GM12865 (cell line): ENCODE results near the gene ADAMTS10.
"Not testable (repeated sequence)": the region's sequence is repeated elsewhere in the genome, so short reads cannot be mapped to it uniquely, and the experiment has no call there.

ENCODE experiments used
- DNase-seq: peaks from one replicate; pipeline ENCODE4 v3.0.0; 2010; ENCODE audit warnings: low read depth
- H3K4me3 ChIP-seq: 2 replicates; pipeline ENCODE4 v1.5.1; 2011; ENCODE audit warnings: mild to moderate bottlenecking, low read depth, low read length, control low read depth
- TF ChIP-seq, protein P1 (sequence below): IDR thresholded peaks from 2 replicates; pipeline ENCODE4 v1.5.1; 2011; ENCODE audit warnings: low read length, control low read depth, low read depth, inconsistent platforms; ENCODE audit not compliant: insufficient read depth; ENCODE audit errors: missing control alignments

ADAMTS10 gene

DNA sequence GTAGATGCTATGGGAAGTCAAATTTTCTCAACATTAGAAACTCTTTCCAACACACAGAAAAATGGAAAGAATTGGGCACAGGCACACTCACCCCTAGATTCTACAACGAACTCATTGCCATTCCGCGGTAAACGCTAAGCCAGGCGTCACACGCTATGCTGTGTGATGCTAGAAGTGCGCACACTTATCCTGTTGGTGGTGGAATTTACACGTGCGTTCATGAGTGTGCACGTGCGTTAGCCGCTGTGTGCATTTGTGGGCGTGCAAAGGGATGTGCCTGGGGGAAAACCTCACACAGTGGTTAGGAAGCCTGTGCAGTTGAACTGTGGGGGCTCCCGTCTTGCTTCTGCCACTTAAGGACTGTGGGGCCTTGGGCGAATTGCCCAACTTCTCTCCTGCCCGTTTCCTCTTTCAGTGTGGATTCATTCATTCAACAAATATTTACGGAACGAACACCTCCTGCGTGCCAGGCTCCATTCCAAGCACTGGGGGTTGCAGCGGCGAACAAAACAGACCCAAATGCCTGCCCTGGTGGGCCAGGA, 27.6 kb upstream of the ADAMTS10 start:
- no peak for DNase-seq
- no peak overlapping the region for H3K4me3 ChIP-seq
- TF ChIP-seq, protein P1, sequence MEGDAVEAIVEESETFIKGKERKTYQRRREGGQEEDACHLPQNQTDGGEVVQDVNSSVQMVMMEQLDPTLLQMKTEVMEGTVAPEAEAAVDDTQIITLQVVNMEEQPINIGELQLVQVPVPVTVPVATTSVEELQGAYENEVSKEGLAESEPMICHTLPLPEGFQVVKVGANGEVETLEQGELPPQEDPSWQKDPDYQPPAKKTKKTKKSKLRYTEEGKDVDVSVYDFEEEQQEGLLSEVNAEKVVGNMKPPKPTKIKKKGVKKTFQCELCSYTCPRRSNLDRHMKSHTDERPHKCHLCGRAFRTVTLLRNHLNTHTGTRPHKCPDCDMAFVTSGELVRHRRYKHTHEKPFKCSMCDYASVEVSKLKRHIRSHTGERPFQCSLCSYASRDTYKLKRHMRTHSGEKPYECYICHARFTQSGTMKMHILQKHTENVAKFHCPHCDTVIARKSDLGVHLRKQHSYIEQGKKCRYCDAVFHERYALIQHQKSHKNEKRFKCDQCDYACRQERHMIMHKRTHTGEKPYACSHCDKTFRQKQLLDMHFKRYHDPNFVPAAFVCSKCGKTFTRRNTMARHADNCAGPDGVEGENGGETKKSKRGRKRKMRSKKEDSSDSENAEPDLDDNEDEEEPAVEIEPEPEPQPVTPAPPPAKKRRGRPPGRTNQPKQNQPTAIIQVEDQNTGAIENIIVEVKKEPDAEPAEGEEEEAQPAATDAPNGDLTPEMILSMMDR = no peak

DNA sequence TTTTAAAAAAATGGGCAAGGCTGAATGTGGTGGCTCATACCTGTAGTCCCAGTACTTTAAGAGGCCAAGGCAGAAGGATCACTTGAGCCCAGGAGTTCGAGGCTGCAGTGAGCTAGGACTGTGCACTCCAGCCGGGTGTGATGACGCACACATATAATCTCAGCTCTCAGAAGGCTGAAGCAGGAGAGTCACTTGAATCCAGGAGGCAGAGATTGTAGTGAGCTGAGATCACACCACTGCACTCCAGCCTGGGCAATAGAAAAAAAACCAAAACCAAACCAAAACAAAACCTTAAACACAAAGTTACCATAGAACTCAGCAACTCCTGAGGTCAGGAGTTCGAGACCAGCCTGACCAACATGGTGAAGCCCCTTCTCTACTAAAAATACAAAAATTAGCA, 26.6 kb upstream of the ADAMTS10 start:
- H3K4me3 ChIP-seq, DNase-seq: not testable (repeated sequence)

DNA sequence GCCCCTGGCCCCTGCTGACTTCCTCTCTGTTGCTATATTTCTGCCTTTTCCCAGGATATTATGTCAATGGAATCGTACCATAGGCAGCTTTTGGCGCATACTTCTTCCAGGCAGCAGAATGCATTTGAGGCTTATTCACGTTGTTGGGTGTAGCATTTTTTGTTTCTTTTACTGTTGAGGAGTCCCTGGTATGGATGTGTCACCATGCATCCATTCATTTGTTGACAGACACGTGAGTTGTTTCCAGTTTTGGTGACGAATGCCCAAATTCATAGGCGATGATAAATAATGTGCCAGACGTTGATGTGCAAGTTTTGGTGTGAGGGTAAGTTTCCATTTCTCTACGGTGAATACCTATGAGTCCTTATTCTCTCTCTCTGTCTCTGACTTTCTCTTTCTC, 24.9 kb upstream of the ADAMTS10 start:
- DNase-seq = no peak
- TF ChIP-seq, protein P1 = no peak
- no peak overlapping the region for H3K4me3 ChIP-seq

DNA sequence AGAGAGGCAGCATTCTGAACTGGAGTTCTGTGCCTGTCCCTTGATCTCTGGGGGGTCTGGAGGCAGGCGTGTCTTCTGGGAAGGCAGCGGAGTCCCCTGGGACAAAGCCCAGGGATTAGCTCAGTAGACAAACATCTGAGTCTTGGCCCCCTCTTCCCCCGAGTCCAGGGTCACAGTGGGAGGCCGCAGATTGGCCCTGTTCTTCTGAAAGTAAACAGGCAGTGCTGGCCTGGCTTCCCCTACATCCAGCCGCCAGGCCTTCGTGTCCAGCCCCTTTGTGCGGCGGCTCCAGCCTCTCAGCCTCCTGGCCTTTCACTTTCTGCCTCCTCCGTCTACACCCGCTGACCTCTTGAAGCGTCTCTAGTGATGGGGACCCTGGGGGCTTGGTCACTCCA, 20.9 kb upstream of the ADAMTS10 start:
- no peak overlapping the region for H3K4me3 ChIP-seq
- DNase-seq = no peak

DNA sequence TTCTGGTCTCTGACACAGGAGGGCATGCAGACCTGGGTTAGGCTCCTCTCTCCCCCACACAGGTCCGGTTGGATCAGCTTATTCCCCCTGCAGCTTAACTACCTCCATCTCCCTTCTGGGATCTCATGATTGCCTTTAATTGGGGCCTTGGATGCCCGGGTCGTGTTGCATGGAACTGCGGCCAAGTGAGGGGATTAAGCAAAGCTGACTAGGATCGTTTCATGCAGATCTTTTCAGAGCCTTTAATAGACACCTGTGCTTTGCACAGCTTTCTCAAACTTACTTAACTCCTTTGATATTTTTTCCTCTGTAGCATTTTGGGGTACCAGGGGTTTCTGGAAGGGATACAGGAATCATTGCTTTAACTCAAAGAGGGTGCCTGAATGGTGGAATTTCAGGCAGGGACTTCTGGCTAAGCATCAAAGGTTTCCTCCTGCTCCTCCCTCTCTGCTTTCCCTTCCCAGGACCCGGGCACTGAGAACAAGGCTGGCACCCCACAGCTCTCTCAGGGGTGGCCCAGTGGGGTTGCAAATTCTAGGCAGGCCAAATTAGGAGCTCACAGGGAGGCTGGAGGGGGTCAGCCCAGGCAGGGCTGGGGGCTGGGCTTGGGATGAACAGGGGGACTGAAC, 20.4 kb upstream of the ADAMTS10 start:
- no peak for DNase-seq
- TF ChIP-seq, protein P1 = no peak
- no peak overlapping the region for H3K4me3 ChIP-seq

More for the DNA sequence above, 20.9 kb upstream of the ADAMTS10 start:
- TF ChIP-seq, protein P1 = no peak

DNA sequence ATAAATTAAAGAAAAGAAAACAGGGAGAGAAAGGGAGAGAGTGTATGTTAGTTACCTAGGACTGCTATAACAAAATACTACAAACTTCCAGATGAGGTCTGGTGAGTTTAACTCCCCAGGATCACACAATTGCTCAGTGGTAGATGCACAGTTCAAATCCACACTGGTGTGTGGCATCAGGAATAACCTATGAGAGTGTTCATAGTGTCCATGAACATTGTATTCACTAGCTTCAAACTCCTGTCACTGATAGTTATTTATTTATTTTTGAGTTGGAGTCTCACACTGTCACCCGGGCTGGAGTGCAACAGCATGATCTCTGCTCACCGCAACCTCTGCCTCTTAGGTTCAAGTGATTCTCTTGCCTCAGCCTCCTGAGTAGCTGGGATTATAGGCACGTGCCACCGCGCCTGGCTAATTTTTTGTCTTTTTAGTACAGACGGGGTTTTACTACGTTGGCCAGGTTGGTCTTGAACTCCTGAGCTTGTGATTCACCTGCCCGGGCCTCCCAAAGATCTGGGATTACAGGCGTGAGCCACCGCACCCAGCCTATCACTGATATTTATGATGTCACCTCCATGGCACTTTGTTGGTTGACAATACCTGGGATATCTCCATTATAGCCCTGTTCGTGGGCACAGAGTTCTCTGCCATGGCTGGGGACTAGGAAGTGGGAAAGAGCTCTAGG, 19.6 kb upstream of the ADAMTS10 start, which contains the start of gene NFILZ:
Gene NFILZ, plus strand, starts transcription at position 638 of the 688 bp plus-strand sequence. CDS start 46,133 bp downstream, outside the sequence.
- TF ChIP-seq, protein P1 = no peak
- DNase-seq = no peak
- H3K4me3 ChIP-seq = no peak within 1 kb of the TSS

DNA sequence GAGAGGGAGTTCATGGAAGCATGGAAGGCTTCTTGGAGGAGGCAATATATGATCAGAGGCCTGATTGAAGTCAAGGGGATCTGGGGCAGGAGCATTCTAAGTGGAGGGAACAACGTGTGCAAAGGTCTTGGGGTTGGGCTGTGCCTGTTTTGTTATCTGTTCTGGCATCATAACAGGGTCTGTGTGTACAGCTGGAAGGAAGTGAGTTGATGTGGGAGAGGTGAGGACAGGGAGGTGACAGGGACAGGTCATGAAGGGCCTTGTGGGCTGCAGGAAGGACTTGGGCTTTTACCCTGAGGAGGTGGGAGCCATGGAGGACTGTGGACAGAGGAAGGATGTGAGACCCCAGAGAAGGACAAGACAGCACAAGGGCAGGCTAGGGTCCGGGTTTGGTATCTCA, 18.7 kb upstream of the ADAMTS10 start:
- DNase-seq = no peak
- no peak overlapping the region for H3K4me3 ChIP-seq
- TF ChIP-seq, protein P1 = no peak
